Stimulated activated CD4-positive, alpha-beta T cell treated with anti-CD3 and anti-CD28 coated beads, Interleukin-1b, Interleukin-23, amount 100 ng/mL, for 1 hour (primary cell): Measurements from ENCODE around the gene UBAP1L.
"Not testable (repeated sequence)": the region's sequence is repeated elsewhere in the genome, so short reads cannot be mapped to it uniquely, and the experiment has no call there.

Experiments
- DNase-seq, 2 donors: peaks; one replicate each; pipeline ENCODE4 v3.0.0-alpha.2; 2020; ENCODE audit warnings: low read depth in 2 of 2

UBAP1L gene

DNA sequence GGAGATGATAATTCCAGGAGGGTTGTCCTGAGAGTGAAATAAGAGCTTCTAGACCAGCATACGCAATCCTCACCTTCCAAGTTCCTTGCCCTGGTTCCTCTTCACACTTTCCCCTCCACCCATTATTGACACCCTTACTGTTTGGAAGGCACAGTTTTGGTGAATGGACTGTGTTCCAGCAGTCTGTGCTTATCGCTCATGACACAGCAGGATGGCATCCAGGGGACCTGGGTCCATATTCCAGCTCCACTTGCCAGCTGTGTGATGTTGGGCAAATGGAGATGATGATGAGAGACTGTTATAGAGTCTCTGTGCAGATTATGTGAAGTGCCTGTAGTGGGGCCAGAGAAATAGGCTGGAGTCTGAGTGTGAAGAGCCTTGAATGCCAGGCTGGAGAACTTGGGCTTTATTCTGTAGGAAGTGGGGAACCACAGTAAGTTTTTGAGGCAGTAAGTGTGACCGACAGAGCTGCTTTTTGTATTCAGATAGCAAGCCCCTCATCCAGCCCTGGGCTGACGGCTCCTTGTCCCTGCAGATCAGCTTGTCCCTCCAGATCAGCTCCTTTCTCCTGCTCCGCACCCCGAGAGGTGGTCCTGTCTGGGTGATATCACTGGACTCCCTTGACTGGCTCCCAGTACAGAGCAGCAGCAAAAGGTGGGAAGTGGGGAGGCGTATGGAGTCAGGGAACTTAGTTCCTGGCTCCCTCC, 30.3 kb downstream of the UBAP1L start:
- no peak for DNase-seq

DNA sequence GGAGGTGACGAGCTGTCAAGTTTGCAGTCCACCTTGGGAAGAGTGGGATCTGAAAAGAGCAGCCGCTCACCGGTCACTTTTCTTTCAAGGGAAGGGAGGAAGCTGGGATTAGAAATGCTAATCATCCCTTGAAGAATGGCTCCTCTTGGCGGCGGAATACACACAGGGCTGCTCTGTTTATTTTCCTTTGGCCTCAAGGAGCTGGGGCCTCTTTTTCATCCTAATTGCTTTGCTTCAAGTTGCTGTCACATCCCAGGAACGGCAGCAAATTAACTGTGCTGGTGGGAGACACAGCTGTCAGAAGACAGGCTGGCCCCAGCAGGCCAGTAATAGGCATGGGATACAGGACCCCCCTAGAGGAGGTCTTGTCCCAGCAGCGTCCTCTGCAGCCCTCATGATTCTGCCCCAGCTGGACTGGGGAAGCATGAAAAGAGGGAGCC, 31.7 kb downstream of the UBAP1L start:
- DNase-seq: no peak

DNA sequence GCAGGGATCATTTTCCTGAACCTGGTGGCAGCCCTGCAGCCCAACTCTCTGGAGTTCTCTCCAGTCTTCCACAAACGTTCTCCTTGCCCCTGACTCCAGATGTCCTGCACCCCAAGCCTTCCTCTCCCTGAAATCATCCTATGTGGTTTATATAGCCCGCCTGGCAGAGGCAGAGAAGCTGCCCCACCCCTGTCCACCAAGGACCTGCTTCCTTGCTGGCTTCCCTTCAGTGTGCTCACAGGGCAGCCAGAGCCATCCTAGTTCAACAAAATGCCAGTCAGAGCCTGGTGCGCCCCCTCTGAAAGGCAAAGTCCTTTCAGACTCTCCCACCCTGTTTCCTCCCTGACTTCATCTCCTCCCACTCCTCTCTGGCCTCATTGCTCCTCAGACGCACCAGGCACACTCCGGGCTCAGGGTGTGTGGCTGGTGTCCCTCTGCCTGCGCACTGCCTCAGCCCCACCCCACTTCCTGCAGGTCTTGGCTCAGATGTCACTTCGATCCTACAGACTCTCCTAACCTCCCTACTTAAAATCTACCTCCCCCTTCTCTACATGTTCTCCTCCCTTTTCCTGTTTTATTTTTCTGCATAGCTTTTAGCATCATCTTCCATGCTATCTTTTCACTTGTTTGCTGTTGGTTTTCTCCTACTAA, 32.6 kb downstream of the UBAP1L start:
- no peak for DNase-seq

DNA sequence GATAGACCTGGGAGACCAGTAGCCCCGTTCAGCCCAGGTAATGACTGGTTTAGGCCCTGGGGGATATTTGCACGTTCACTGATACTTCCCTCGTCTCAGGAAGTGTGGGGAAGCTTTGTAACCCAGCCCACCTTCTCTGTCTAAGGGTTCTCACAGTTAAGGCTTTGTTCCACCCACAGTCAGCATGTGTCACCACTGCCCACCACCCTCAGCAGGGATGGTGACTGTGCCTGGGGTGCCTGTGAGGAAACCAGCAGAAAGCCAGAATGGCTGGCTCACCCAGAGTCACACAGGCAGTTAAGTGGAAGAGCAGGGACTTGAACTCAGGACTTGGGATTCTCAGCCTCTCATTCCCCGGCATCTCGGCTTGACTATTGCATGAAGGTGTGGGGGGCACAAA, 33.2 kb downstream of the UBAP1L start:
- DNase-seq: no peak

DNA sequence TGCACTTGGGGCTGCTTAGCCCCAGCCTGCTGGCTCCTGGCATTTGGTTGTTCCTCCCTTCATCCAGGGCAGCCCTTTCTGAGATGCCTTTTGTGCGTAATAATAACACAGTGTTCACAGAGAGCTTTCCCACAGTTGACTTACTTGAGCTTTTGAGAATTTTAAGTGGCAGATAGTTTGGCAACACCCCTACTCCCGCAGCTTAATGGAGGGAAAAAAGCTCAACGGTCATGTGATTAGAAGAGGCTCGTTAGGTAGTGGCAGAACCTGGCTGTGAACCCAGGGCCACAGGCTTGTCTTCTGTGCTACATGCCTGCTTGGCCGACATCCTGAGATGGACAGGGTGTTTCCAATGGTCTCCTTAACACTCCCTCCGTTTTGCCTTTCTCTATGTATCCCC, 33.7 kb downstream of the UBAP1L start:
- DNase-seq: no peak

GRCh38 chr15:65079580-65079979, 35.4 kb downstream of the UBAP1L start:
- DNase-seq: no peak

DNA sequence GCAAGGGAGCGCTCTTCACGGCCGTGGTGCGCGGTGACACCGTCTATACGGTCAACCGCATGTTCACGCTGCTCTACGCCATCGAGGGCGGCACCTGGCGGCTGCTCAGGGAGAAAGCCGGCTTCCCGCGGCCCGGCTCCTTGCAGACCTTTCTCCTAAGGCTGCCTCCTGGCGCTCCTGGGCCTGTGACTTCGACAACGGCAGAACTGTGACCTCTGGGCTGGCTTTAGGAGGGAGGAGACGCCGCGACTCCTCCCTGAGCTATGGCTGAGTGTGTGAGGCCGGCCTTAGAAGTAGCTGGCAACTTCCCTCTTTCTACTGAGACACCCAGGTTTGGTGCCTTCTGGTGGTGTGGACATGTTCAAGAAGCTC, 37.0 kb downstream of the UBAP1L start:
- peak in 1 of 2 donors; percentile 29 for DNase-seq

DNA sequence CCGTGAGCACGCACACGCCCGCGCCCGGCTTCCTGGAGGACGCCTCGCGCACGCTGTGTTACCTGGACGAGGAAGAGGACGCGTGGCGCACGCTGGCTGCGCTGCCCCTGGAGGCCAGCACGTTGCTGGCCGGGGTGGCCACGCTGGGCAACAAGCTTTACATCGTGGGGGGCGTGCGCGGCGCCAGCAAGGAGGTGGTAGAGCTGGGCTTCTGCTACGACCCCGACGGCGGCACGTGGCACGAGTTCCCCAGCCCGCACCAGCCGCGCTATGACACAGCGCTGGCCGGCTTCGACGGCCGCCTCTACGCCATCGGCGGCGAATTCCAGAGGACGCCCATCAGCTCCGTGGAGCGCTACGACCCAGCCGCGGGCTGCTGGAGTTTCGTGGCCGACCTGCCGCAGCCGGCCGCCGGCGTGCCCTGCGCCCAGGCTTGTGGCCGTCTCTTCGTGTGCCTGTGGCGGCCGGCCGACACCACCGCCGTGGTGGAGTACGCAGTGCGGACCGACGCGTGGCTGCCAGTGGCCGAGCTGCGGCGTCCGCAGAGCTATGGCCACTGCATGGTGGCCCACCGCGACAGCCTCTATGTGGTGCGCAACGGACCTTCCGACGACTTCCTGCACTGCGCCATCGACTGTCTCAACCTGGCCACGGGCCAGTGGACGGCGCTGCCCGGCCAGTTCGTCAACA, 37.6 kb downstream of the UBAP1L start:
- no peak for DNase-seq

GRCh38 chr15:65076486-65077290, 38.3 kb downstream of the UBAP1L start, which contains the start of gene KBTBD13:
Gene KBTBD13, plus strand, starts transcription at chr15:65076746. Its CDS starts 70 bp downstream, at chr15:65076816.
- no peak for DNase-seq

DNA sequence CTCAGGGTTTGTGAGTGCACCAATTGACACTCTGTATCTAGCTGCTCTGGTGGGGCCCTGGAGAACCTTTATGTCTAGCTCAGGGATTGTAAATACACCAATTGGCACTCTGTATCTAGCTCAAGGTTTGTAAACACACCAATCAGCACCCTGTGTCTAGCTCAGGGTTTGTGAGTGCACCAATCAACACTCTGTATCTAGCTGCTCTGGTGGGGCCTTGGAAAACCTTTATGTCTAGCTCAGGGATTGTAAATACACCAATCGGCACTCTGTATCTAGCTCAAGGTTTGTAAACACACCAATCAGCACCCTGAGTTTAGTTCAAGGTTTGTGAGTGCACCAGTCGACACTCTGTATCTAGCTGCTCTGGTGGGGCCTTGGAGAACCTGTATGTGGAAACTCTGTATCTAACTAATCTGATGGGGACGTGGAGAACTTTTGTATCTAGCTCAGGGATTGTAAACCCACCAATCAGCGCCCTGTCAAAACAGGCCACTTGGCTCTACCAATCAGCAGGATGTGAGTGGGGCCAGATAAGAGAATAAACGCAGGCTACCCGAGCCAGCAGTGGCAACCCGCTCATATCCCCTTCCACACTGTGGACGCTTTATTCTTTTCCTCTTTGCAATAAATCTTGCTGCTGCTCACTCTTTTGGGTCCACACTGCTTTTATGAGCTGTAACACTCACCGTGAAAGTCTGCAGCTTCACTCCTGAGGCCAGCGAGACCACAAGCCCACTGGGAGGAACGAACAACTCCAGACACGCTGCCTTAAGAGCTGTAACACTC, 39.2 kb downstream of the UBAP1L start:
- DNase-seq: not testable (repeated sequence)

- not testable (repeated sequence) for DNase-seq
Measured at GRCh38 chr15:65074946-65075345, 40.1 kb downstream of the UBAP1L start.

DNA sequence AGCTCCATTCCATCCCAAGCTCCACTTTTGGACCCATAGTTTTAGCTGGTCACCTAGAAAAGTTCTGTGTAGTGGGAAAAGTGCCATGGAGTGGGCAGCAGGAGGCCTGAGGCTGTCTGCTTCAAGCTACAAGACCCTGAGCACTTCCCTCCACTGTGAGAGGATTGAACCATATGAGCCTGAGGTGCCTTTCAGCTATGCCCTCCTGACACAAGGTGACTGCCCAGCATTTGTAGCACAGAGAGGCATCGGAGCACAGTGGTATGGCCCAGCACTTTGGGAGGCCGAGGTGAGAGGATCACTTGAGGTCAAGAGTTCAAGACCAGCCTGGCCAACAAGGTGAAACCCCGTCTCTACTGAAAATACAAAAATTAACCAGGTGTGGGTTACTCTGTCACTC, 42.4 kb downstream of the UBAP1L start:
- no peak for DNase-seq

- no peak for DNase-seq
Measured at GRCh38 chr15:65072027-65072426, 43.0 kb downstream of the UBAP1L start.

DNA sequence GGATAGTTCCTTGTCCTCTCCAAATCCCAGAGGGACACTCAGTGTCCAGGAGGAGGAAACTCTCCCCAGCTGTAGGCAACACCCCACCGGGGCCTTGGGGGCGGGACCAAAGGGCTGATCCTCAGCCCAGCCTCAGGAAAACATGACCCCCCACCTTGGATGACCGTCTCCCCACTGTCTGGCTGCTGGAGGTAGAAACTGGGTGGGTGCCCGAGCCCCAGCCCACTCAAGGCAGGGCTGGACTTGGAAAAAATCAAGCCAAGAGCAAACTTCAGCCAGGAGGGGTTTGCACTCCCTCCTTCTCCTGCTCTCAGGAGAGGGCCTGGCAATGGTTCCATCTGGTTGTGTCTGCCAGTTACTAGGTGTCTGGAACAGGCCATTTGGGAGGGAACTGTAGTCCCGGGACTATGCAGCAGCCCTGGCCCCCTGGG, 43.6 kb downstream of the UBAP1L start:
- no peak for DNase-seq

DNA sequence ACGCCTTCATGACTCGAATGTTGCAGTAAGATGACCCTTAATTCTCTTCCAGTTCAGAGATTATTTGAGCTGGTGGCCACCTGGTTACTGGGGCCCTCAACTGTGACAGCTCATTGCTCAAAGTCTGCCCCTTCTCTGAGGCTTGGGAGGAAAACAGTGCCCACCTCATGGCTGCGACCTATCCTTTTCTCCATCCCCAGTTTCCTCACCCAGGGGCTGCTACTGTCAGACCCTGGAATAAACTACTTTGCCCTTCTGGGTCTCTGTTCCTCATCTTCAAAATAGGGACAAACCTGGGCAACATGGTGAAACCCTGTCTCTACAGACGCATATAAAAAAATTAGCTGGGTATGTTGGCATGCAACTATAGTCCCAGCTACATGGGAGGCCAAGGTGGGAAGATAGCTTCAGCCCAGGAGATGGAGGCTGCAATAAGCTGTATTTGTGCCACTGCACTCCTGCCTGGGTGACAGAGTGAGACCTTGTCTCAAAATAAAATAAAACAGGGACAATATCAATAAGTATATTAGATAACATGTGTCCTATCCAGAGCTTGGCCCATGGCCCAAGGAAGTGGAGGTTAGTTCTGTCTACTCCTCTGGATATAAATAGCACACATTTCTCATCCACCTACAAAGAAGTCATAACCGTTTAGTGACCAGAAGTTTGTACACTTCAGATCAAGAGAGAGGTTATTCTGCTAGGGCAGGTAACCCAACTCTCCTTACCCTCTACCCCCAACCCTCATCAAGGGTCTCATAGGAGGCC, 45.0 kb downstream of the UBAP1L start:
- DNase-seq: no peak

DNA sequence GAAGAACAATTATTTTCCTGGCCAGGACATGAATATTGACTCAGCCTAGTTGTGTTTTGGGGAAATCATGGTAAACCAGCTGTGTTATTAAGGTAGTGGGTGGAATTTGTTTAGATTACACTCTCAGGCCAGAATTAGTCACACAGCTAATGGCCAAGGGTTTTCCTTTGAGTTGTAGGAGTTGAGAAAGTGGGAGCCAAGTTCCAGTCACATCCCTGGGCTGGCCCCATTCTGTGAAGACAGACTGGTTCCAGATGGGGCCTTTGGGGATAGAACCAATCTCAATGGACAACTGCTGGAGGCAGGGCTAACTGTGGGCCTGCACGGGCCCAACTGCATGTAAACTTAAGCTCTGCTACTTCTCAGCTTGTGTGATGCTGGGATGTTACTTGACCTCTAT, 45.8 kb downstream of the UBAP1L start:
- DNase-seq: no peak

DNA sequence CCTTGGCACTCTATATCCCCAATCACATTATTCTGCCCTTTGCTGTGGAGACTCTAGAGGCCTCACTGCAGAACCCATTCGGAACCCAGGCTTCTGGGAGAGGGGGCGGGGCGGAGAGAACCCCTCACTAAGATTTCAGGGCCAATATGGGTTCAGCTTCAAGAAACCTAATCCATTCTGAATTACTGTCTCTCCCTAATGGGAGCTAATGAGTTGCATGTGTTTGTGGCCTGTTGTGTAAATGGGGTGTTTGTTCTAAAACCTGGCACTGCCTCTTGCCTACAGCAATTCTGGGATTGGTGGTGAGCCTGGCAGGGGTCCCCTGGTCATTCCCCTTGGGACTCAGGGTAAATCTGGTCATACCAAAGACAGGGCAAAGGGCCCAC, 46.6 kb downstream of the UBAP1L start:
- no peak for DNase-seq

DNA sequence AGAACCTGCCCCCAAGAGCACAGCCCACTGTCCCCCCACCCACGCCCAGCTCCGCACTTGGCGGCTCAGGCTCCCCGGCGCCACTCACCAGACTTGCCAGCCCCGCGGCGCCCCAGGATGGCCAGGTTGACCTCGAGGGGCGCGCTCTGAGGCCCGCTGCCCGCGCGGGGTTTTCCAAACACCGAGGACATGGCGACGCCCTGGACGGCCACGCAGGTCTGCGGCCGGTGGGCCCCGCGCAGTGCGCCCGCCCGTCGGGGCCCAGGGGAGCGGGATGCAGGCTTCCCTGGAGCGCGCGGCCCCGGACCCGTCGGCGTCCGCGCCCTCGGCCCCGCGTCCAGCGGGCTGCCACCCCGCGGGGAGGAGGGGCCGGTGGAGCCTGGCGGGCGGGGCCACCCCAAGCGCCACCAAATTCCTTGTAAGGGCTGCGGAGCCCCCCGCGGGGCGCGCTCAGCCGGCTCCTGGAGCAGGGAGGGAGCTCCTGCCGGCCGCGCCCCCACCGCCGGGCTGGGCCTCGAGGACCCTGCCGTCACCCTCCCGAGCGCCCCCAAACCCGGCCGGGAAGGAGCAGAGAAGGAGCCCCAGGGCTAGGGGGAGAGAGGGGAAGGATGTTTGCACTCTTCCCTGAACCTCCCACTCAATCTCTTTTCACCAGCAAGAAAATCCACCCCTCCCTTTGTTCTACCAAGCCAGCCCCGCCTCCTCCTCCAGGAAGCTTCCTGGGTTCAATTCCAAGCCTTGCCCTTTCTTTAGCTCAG, 47.2 kb downstream of the UBAP1L start, which contains the start of gene RASL12:
Gene RASL12 (minus strand): TSS at position 347 of the 758 bp plus-strand sequence. CDS start 156 bp downstream, at position 191.
- DNase-seq: no peak

DNA sequence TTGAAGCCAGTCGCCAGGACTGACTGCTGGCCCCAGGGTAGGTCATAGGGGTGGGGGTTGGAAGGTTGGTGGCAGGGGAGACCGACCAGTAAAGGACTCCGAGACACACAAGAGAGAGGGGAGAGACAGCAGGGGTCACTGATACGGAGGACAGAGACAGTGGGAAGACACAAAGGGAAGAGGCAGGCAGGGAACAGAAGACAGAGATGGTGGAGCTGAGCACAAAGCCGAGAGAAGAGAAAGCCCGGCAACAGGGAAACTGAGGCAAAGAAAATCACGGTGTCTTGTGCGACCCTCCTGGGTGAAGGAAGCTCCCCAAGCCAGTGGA, 47.7 kb downstream of the UBAP1L start:
- no peak for DNase-seq
